Endothelial cell of umbilical vein (primary cell): ENCODE measurements around the gene TRAPPC3.

ENCODE experiments used
- EZH2 ChIP-seq: IDR thresholded peaks from 2 replicates; pipeline ENCODE4 v1.6.1; 2012; ENCODE audit warnings: borderline replicate concordance, low read depth, mild to moderate bottlenecking, moderate library complexity, low read length, inconsistent platforms; ENCODE audit not compliant: severe bottlenecking
- FOS ChIP-seq: IDR thresholded peaks from 2 replicates; pipeline ENCODE4 v1.6.1; 2011; ENCODE audit warnings: mild to moderate bottlenecking, low read length, moderate library complexity, borderline replicate concordance; ENCODE audit not compliant: insufficient read depth
- GATA2 ChIP-seq: IDR thresholded peaks from 2 replicates; pipeline ENCODE4 v1.7.0; 2011; ENCODE audit warnings: low read depth, mild to moderate bottlenecking, moderate library complexity, mixed read lengths, low read length; ENCODE audit not compliant: insufficient read length, insufficient read depth
- JUN ChIP-seq: IDR thresholded peaks from 2 replicates; pipeline ENCODE4 v1.6.1; 2011; ENCODE audit warnings: borderline replicate concordance, low read depth; ENCODE audit not compliant: insufficient read length, insufficient read depth
- MYC ChIP-seq: IDR thresholded peaks from one replicate; pipeline ENCODE4 v1.6.1; 2011; ENCODE audit warnings: mild to moderate bottlenecking, low read depth, low read length
- POLR2A ChIP-seq: IDR thresholded peaks from 2 replicates; pipeline ENCODE4 v1.6.1; 2012; ENCODE audit warnings: low read depth, mild to moderate bottlenecking, control low read depth, low read length
- POLR2AphosphoS5 ChIP-seq: IDR thresholded peaks from 2 replicates; pipeline ENCODE4 v1.6.1; 2012; ENCODE audit warnings: low read depth, mild to moderate bottlenecking, control low read depth, low read length, moderate library complexity; ENCODE audit not compliant: insufficient read depth
- TF ChIP-seq, protein P1 (sequence below), 2 donors: IDR thresholded peaks; 1 replicate in 1 of 2; 2 replicates in 1 of 2; pipeline ENCODE4 v1.5.1; 2011; ENCODE audit warnings: low read length in 2 of 2, mild to moderate bottlenecking in 2 of 2, moderate library complexity in 2 of 2, control low read depth in 1 of 2, inconsistent platforms in 1 of 2, low read depth in 1 of 2; ENCODE audit not compliant: insufficient read depth in 1 of 2; ENCODE audit errors: extremely low read depth in 1 of 2
- TF ChIP-seq, protein P2 (sequence below): IDR thresholded peaks from 2 replicates; pipeline ENCODE4 v1.6.1; 2011; ENCODE audit not compliant: insufficient read depth, insufficient read length

DNA sequence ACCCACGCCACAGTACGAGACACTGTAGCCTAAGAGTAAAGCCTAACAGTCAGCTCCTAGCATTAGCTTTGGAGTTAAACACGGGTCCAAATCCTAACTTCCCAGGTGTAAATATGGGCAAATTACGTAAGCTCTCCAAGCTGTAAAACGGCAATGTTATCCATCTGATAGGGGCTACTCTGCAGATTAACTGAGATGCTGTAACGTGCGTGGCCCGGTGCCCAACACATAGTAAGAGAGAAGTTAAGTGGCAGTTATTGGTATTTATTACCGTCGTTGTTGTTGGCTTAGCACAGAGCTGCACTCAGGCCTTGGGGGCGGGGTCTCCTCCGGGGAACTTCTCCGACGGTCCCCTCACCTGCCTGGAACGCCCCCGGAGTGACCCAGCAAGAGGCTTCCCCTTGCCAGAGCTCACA is 457 bp downstream of the TRAPPC3 start:
- TF ChIP-seq, protein P1, sequence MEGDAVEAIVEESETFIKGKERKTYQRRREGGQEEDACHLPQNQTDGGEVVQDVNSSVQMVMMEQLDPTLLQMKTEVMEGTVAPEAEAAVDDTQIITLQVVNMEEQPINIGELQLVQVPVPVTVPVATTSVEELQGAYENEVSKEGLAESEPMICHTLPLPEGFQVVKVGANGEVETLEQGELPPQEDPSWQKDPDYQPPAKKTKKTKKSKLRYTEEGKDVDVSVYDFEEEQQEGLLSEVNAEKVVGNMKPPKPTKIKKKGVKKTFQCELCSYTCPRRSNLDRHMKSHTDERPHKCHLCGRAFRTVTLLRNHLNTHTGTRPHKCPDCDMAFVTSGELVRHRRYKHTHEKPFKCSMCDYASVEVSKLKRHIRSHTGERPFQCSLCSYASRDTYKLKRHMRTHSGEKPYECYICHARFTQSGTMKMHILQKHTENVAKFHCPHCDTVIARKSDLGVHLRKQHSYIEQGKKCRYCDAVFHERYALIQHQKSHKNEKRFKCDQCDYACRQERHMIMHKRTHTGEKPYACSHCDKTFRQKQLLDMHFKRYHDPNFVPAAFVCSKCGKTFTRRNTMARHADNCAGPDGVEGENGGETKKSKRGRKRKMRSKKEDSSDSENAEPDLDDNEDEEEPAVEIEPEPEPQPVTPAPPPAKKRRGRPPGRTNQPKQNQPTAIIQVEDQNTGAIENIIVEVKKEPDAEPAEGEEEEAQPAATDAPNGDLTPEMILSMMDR (IDR thresholded peaks at IDR 0.05; ENCODE audit: extremely low read depth in 1 of 2, insufficient read depth in 1 of 2, low read depth in 1 of 2, low read length in 2 of 2): no peak
- no peak for TF ChIP-seq POLR2AphosphoS5
- TF ChIP-seq EZH2: no peak
- no peak for TF ChIP-seq POLR2A
- TF ChIP-seq, protein P2, sequence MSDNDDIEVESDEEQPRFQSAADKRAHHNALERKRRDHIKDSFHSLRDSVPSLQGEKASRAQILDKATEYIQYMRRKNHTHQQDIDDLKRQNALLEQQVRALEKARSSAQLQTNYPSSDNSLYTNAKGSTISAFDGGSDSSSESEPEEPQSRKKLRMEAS: no peak
- TF ChIP-seq MYC: no peak
- TF ChIP-seq FOS: no peak
- TF ChIP-seq JUN: no peak
- no peak for TF ChIP-seq GATA2
